Astrocyte of the spinal cord (primary cell): Measurements from ENCODE around the gene GKN2.
A peak's percentile ranks its signal among the peaks of the same experiment; 100 is the strongest.

Source experiments
- DNase-seq: peaks from one replicate; pipeline ENCODE4 v3.0.0; 2011; ENCODE audit warnings: low read depth, low spot score
- H3K4me3 ChIP-seq: 2 replicates; pipeline ENCODE4 v1.5.1; 2011; ENCODE audit warnings: low read depth, mild to moderate bottlenecking, low read length, moderate library complexity
- in situ Hi-C: cut with HindIII; loops from 2 replicates; pipeline ENCODE4 v1.10.0; 2017; ENCODE audit warnings: low sequenced_read_pairs
- TF ChIP-seq, protein P1 (sequence below): IDR thresholded peaks from 2 replicates; pipeline ENCODE4 v1.5.1; 2012; ENCODE audit warnings: low read depth, mild to moderate bottlenecking, low read length, inconsistent platforms

GKN2 gene

DNA sequence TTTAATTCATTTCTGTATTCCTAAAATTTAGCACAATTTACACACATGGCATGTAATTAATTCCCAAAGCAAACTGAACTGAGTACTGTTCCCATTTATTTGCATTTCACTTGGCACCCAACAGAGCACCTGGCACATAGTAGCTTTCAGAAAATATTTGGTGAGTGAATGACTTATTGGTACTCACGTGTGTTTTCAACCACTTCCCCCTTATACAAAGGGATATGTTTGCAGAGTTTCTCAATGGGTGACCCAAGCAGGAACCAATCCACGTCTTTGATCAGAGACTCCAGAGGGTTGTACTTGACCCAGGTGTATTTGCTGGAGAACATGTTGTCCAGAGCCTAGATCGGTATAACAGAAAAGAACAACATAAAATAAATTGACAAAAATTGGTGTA, 6.6 kb downstream of the GKN2 start:
- in situ Hi-C loops, result no loop called here
- H3K4me3 ChIP-seq, result no peak overlapping the region
- DNase-seq, result no peak
- TF ChIP-seq, protein P1, sequence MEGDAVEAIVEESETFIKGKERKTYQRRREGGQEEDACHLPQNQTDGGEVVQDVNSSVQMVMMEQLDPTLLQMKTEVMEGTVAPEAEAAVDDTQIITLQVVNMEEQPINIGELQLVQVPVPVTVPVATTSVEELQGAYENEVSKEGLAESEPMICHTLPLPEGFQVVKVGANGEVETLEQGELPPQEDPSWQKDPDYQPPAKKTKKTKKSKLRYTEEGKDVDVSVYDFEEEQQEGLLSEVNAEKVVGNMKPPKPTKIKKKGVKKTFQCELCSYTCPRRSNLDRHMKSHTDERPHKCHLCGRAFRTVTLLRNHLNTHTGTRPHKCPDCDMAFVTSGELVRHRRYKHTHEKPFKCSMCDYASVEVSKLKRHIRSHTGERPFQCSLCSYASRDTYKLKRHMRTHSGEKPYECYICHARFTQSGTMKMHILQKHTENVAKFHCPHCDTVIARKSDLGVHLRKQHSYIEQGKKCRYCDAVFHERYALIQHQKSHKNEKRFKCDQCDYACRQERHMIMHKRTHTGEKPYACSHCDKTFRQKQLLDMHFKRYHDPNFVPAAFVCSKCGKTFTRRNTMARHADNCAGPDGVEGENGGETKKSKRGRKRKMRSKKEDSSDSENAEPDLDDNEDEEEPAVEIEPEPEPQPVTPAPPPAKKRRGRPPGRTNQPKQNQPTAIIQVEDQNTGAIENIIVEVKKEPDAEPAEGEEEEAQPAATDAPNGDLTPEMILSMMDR, result no peak

- in situ Hi-C loops, result no loop called here
- TF ChIP-seq, protein P1, result peak; percentile 75
- no peak overlapping the region for H3K4me3 ChIP-seq
- DNase-seq, result peak; percentile 68
Measured at GRCh38 chr2:68943581-68944568, 8.8 kb downstream of the GKN2 start.

- in situ Hi-C loops, result no loop called here
- no peak overlapping the region for H3K4me3 ChIP-seq
- no peak for DNase-seq
- TF ChIP-seq, protein P1, result no peak
Measured at GRCh38 chr2:68942827-68943226, 9.9 kb downstream of the GKN2 start.

GRCh38 chr2:68940369-68940768, 12.3 kb downstream of the GKN2 start:
- TF ChIP-seq, protein P1, result no peak
- H3K4me3 ChIP-seq, result no peak overlapping the region
- no peak for DNase-seq
- in situ Hi-C loops, result no loop called here

DNA sequence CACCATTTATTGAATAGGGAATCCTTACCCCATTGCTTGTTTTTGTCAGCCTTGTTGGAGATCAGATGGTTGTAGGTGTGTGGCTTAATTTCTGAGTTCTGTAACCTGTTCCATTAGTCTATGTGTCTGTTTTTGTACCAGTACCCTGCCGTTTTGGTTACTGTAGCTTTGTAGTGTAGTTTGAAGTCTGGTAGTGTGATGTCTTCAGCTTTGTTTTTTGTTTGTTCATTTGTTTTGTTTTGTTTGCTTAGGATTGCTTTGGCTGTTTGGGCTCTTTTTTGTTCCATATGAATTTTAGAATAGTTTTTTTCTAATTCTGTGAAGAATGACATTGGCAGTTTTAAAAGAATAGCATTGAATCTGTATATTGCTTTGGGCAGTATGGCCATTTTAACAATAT, 12.7 kb downstream of the GKN2 start:
- in situ Hi-C loops, result no loop called here
- DNase-seq, result no peak
- no peak overlapping the region for H3K4me3 ChIP-seq
- TF ChIP-seq, protein P1, result no peak

- TF ChIP-seq, protein P1, result no peak
- no peak overlapping the region for H3K4me3 ChIP-seq
- no peak for DNase-seq
- in situ Hi-C loops, result no loop called here
Measured at GRCh38 chr2:68938938-68939337, 13.8 kb downstream of the GKN2 start.
